ENCODE measurements around the gene TBX2. TPM values are rescaled to one million over a fixed set of nuclear protein-coding genes. Genes with fewer than 3 reads are reported as not detected.

TBX2 gene
- total and polyA plus RNA-seq, 9 of the 15 experiments (the other 6 are each of a cell fraction or from before 2014, with no cell fraction given): 0.18 TPM; not detected in 8

- TF ChIP-seq SMARCA5 (IDR thresholded peaks at IDR 0.05) (no peak), SMARCB1 (IDR thresholded peaks at IDR 0.05; ENCODE audit: insufficient read length, low read depth) (no peak), NFE2L1 (tag; IDR thresholded peaks at IDR 0.05; ENCODE audit: borderline replicate concordance, low read depth) (no peak), IRF2 (CRISPR knock-in tag; IDR thresholded peaks at IDR 0.05) (no peak), TGIF2 (CRISPR knock-in tag; IDR thresholded peaks at IDR 0.05) (no peak)
These were observed 51.2 kb downstream of the TBX2 start (continued) for GRCh38 chr17:61450641-61451537.

- H3K36me3 ChIP-seq (ENCODE audit: control insufficient read depth, insufficient read depth, low read length): no peaks in the 10 kb centered on the region
- H3K9ac ChIP-seq (ENCODE audit: insufficient read depth in 1 of 2, low read depth in 2 of 2, low read length in 2 of 2): no peak overlapping the region
- peaks cover 0 to 30% of the 10 kb centered on the region in 2 experiments; a peak in 2 of 5 replicates for H3K4me1 ChIP-seq (replicated peaks in 1 of 2; ENCODE audit: control insufficient read depth in 2 of 2, insufficient read depth in 2 of 2, low read length in 2 of 2)
- ATAC-seq (no peak), DNase-seq (ENCODE audit: extremely low read depth in 1 of 4, low spot score in 3 of 4) (no peak), FAIRE-seq (no peak)
- H3K27me3 ChIP-seq (ENCODE audit: control insufficient read depth in 2 of 2, insufficient read depth in 2 of 2, low read length in 2 of 2): peaks cover 18 to 58% of the 10 kb centered on the region in 2 experiments; a peak in 4 of 5 replicates
- no peaks in the 10 kb centered on the region for H3K9me1 ChIP-seq (ENCODE audit: control insufficient read depth, insufficient read depth, low read length)
- no peak overlapping the region for H3K4me2 ChIP-seq (ENCODE audit: insufficient read depth, low read length)
- intact Hi-C loops (cut with micrococcal nuclease): no loop called here
- 19% methylated on average over 37 of the region's 75 CpGs for WGBS (ENCODE audit: insufficient coverage, low coverage, missing lambda C conversion rate)
- ChIA-PET POLR2A (no interaction called here), CTCF (ENCODE audit: low intra/inter-chr PET ratio) (no interaction called here)
- no peaks in the 10 kb centered on the region for H3K79me2 ChIP-seq (ENCODE audit: control insufficient read depth, insufficient read depth, low read length)
- no peaks in the 10 kb centered on the region for H4K20me1 ChIP-seq (replicated peaks; ENCODE audit: control insufficient read depth, insufficient read depth, low read length)
- in situ Hi-C loops (cut with MboI): no loop called here
- BruUV-seq (replicated peaks): no TSS peak
- no peak overlapping the region for H3K4me3 ChIP-seq
- H2AFZ ChIP-seq (ENCODE audit: low read depth, low read length): no peak overlapping the region
- H3K9me3 ChIP-seq (replicated peaks; ENCODE audit: control insufficient read depth, insufficient read depth, low read depth, low read length): no peaks in the 10 kb centered on the region
- no peak overlapping the region for H3K27ac ChIP-seq (ENCODE audit: extremely low read depth, low read depth, low read length)
- TF ChIP-seq EWSR1 (IDR thresholded peaks at IDR 0.05; ENCODE audit: borderline replicate concordance, low read depth, partially characterized antibody) (no peak), NRF1 (conservative IDR thresholded peaks at IDR 0.05 in 1 of 2, IDR thresholded peaks at IDR 0.05 in 1 of 2) (no peak), PRPF4 (IDR thresholded peaks at IDR 0.05; ENCODE audit: insufficient read depth, low read depth, low read length, poor library complexity, severe bottlenecking) (no peak), ZNF79 (CRISPR knock-in tag; IDR thresholded peaks at IDR 0.05; ENCODE audit: low read depth) (no peak), ID3 (CRISPR knock-in tag; IDR thresholded peaks at IDR 0.05) (no peak), ID3 (tag; IDR thresholded peaks at IDR 0.05) (no peak), ZBTB11 (CRISPR knock-in tag; IDR thresholded peaks at IDR 0.05) (peak in 1 of 3 experiments; percentile 85; a peak in 2 of 6 replicates), NFXL1 (CRISPR knock-in tag; IDR thresholded peaks at IDR 0.05) (no peak)
These were observed 52.1 kb downstream of the TBX2 start for GRCh38 chr17:61451538-61452300.
